Glomerular endothelial cell (primary cell): ENCODE data around the gene EPHA4. TPM values are rescaled to one million over a fixed set of nuclear protein-coding genes. Genes with fewer than 3 reads are reported as not detected.

Source experiments
- DNase-seq: peaks from one replicate; pipeline ENCODE4 v3.0.0-alpha.2; 2011; ENCODE audit warnings: low read depth, low spot score; ENCODE audit errors: extremely low read depth
- total RNA-seq: library from RNA; depleted of rRNA; stranded (reverse); fragments of >200 nt; gene quantifications from 2 replicates; pipeline ENCODE4 v1.2.3, GENCODE V29; 2015

Gene EPHA4
- total RNA-seq, 1 donor from 2014 or later: 22.2 TPM

DNA sequence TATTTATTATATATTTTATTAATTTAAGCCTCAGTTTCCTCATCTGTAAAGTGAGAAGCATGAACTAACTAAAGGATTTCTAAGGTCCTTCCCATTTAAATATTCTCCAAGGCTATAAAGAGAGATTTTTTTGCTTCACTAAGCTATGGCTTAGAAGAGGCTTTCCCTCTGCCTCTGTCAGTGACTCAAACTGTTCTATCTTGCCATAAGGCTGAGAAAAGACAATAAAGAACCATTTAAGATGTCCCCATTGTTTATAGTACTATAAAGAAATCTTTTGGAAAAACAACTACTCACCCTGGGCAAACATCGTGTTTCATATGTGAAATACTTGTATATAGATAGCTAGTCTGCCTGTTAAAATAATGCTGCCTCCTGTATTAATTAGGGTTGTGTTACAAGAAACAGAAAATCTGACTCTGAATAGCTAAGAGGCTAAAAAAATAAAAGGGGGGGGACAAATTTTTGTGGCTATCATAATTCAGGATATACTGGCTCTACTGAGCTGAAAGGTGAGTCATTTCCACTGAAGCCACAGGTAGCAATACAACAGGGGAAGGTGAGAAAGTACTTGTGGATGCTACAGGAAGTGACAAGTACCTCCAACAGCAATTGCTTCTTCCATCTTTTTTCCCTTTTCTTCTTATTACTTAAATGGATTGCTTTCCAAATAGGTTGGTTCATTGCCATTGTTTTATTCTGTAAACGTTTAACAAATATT is 25.4 kb downstream of the EPHA4 start:
- DNase-seq: no peak

DNA sequence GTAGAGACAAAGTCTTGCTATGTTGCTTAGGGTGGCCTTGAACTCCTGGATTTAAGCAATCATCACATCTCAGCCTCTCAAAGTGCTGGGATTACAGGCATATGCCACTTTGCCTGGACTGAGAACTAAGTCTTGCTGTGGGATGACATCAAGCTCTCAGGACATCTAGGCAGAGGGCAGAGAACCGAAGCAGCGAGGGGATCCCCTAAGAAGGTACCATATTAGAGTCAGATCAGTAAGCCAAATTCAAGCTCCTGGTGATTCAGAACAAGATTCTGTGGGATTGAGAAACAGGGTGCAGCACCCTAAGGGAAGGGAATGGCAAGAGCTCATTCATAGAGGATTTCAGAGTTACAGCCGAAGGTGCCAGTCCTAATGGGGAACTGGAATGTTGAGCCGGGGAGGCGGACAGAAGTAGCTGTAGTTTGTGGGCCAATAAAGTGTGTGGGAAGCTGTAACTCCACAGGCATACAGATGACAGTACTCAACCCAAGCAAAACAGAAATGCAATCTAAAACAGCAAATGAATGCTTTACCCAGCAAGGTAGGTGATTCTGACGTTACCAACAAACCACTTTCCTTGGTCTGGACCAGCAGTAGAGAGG is 30.9 kb downstream of the EPHA4 start:
- DNase-seq: no peak

DNA sequence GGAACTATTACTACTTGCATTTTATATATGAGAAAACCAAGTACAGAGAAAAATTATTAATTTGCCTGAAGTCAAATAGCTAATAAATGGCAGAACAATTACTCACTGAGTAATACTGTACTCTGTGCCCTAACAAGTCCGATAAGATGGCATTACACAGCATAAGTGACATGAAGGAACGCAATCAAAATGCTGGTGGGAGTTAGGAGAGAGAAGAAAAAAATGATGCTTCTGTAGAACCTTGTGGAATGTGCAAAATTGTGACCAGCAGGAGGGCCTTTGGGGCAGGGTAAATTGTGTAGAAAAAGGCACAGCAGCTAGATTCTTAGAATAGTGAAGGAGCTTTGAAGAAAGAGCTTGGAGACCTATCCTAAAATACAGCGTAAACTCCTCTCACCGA is 32.9 kb downstream of the EPHA4 start:
- DNase-seq: no peak

DNA sequence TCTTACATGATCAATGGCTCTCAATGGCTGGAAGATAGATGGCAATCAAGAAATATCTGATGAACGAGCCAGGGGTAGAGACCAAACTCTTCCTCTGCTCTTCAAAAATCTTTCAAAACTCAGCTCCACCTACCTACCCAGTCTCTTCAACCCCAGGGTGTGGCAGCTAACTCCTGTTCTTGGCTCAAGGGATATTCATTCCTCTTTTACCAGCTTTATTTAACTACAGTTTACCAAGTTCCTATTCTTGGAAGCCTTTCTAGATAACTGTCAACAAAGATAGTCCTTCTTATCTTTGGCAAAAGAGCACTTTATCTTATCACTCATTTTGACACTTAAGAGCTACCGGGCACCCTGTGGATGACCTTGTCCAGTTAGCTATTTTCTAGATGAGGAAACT is 36.3 kb downstream of the EPHA4 start:
- DNase-seq: no peak

DNA sequence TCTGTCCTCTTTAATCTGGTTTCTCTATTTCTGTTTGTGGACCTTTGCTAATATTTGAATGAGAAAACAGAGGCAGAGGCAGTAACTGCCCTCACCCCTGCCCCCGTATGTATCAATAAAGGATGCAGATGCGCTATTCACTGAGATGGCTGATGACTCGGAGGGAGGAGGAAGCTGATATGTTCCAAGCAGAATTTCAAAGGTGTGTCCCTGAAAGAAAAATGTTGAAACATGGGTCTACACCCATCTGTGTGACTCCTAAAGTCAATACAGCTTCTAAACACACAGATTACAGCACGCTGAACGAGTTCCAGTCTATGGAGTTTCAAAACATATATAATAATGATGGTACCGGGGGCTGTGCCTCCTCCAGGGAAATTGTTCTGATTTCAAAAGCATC is 38.8 kb downstream of the EPHA4 start:
- DNase-seq: no peak

DNA sequence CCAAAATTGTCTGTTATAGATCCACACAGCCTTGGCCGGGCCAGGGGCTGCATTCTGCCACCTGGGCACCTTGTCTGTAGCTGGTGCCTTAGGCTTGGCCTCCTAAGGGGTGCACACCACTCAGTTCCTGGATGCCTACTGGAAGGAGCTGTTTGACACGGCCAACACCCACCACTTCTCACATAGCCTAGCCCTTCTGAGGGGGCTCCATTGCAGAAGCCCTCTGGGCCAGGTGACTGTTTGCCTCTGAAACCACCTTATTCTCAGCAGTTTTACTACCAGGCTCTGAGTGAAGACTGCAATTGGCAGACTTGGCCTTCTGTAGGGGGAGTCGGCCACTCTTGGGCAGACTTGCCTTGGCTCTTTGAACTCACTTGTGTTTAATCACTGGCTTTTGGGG is 39.5 kb downstream of the EPHA4 start:
- DNase-seq: no peak

DNA sequence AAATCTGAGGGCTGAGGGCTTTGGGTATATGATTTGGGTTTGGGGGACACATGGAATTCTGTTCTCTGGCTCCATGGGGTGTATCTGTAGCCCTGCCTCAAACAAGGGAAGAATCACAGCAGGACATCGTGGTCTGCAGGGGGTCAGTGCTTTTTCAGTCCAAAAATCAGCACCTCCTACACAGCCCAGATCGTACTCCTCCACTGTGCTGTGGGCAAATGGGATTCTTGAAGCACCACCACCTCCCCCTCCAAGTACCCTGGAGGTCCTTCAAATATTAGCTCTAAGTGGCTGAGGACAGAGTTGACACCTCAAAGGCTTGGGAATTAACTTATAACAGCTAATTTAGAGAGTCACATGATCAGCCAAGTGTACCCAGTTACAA is 41.5 kb downstream of the EPHA4 start:
- no peak for DNase-seq

DNA sequence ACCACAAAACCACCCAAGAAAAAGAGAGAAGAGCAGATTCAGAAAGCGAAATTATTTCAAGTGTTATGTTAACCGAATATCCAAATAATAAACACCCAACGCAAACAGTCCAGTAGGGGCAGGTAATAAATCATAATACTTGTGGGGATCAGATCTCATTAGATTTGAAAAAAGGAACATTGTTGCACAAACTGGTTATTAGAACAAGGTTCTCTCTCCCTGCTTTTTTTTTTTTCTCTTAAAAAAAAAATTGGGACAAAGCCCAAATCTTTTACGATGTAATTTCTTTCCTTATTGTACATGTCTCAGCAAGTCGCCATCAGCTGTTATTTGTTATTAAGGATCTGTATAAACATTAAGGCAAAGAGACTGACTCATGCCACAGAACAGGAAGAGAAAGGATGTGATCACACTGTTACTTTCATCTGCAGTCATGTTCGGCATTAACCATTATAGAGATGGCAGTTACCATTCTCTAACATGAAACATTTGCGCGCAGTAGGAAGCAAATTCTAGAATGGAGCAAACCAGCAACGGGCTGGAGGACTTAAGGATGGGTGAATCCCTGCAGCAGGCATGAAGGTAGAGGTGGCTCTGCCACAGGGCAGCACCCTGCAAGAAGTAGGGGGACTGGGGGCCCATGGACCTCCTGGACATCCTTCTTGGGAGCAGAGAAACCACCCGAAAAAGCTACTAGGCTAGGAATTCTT is 42.0 kb downstream of the EPHA4 start:
- DNase-seq: no peak

DNA sequence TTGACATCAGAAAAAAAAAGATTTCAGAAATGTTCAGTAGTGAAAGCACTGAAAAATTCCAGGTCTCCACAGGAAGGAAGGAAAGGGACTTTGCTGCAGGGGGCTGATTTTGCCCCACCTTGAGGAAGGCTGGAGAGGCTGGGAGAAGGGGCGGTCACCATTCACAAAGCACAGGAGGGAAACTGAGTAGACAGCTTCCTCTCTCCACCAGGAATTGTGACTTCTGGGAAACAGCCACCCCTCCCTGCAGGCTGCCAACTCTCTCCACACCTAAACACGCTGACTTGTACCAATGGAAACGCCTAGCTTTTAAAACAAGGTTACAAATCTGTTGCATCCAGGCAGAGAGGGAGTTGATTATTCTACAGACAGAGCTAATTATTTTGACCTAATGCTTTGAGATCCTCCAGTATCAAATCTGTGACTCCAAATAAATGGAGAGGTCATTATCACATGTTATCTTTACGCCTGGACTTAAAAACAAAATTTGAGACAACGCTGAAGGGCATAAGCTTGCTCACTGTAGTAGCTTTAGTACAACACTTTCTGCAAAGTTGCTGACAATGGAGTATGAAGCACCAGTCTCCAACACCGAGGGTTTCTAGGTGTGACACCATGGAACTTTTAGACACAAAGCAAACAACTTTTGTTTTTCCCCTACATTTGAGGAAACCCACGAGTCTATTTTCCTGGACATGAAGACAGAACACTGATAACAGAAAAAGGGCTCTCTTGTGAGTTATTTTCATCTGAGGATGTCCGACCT is 42.7 kb downstream of the EPHA4 start:
- DNase-seq: no peak

DNA sequence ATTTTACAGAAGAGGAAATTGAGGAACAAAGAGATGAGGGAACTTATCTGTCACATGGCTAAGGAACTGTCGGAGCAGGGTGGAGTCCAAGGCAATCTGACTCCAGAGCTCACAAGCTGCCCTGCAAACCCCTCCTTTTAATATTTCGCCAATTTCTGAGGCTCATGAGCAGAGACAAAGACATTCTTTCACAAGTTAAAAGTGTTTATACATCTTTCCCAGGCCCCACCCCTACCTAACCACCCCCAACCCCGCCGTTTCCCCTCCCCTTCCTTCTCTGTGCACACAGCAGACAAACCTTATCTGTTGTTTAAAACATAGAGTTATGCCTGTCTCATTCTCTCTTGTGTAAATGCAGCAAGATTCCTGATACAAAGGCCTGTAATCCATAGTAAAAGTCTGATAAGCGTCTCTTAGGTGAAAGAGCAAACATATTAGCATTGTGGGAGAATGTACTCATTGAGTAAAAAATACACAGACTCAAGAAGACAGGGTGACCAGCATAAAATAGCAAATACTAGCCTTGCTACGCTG is 44.3 kb downstream of the EPHA4 start:
- no peak for DNase-seq

DNA sequence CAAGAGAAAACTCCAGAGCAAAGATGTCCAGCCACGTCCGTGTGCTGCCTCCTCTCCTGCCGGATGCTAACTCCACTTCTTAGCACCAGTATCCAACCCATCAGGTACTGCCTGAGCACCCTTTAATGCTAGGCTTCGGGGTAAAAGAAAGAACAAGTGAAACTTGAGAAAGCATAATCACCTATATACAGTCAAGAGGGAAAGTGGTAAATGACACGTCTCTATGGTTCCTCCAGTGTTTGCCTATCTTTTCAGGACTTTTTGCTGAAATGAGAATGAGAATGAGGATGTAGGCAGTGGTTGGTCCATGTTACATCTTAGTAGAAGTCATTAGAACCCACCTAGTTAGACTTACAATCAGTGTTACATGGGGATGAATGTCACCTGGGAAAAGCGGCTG is 47.9 kb downstream of the EPHA4 start:
- DNase-seq: no peak

DNA sequence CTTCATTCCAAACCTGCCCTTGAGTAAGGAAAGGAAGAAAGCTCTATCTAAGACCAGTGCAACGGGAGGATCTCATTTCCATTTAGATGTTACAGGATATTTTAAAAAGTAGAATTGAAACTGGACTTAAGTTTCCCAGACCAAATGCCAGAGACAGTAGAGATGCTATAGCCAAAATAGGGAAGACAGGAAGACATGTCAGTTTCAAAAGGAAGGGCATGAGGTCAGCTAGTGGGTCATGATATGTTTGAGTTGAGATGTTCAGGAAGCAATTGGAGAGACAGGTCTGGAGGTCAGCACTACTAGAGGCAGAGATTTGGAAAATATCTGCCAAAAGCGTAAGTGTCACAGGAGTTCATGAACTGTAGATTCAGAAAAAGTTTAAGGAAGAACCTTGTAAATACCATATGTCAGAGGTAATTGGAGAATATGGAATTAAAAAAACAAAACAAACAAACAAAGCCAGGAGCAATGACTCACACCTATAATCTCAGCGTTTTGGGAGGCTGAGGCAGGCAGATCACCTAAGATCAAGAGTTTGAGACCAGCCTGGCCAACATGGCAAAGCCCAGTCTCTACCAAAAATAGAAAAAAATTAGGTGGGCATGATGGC is 50.8 kb downstream of the EPHA4 start:
- no peak for DNase-seq

DNA sequence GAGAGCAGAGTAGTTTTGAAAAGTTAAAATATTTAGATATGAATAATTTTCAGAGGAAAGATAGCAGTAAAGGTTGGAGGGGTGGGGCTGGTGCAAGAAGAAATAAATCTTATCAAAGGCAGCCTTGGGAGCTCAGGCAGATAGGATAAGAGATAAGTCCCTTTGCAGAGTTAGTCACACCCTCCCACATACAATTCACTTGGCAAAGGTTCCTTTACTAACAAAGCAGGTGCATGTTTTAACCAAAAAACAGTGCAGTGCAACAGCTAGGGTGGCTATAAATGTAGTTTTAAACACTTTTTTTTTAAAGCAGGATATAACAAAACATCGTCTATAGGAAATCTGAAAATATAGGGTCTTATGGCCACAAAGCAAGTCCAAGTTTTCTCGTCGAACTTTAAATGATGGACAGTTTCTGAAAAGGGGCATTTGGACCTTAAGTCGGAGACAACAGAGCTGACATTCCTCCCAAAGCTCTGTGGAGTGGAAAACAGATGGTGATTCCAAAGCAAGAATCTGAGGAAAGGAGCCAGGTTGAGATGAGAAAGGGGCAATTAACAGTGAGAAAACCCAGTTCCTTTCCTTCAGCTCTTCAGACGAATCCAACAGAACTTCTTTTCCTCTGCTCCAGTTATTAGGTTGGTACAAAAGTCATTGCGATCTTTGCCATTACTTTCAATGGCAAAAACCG is 53.0 kb downstream of the EPHA4 start:
- DNase-seq: no peak

DNA sequence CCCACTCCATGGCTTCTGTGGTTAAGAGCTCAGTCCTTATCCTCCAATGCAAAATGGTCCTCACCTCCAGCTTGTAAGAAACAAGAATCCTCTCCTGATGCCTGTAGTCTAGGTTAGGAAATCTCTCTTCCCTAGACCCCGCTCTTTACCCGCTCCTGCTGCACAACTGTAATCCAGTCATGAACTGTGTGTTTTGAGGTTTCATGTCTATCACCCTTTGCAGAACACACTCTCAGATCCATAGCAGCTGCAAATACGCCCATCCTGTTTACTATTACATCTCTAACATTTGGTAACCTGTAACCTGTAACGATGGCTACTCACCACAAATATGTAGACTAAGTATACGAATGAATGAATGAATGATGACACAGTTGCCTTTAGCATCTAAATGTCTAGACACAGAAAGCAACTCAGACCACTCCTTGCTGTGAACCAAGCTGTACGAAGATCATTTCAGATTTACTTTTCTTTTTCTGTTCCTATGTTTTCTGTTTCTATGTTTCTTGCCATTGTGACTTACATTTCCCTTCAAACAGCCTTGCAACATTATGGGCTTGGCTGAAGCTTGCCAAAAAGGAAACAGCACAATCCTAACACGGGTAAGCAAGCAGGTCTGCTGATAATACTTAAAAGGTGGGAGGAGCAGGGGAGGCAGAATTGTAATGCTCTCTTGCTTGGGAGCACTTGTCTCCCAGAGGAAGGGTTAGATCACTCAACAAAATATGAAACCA is 53.7 kb downstream of the EPHA4 start:
- DNase-seq: no peak

DNA sequence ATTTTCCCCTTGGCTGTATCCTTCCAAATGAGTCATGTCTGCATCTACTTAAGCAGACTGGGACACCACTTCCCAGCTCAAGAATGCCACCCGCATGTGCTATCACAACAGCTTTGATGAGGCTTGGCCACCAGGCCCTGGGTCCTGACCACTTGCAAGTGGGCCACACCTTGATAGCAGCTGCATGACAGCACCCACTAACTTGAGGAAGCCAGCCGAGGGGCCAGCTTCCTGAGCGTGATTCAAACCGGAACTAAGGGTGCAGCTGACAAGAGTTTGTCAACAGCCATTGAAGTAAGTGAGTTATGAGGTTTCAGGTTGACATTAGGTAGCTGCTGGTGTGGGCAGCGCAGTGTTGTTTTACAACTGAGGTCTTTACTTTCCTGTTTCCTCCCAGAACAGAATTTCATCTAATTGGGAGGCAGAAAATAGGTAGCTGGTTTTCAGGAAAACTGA is 54.4 kb downstream of the EPHA4 start:
- no peak for DNase-seq

DNA sequence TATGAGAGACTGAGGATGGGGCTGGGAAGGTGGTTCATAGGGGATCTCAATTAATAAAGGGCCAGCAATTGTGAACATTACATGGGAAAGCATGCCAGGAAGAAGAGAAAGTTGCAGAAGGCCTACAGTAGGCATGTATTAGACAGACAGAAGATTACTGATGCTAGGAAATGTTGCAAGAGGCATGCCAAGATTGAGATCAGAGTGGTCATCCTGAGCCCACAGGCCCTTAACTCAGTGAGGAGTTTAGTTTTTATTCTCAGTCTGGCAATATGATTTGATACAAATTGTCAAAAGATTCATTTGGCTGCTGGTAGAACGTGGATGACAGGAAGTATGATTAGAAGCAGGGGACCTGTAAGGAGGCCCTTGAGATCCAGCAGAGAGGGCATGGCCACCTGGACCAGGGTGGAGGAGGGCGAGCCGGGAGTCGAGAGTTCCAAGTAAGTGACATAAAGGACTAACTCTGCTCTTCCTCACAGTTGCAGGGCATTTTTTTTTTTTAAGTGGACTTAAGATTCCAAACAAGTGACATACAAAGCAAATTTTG is 54.9 kb downstream of the EPHA4 start:
- DNase-seq: no peak

DNA sequence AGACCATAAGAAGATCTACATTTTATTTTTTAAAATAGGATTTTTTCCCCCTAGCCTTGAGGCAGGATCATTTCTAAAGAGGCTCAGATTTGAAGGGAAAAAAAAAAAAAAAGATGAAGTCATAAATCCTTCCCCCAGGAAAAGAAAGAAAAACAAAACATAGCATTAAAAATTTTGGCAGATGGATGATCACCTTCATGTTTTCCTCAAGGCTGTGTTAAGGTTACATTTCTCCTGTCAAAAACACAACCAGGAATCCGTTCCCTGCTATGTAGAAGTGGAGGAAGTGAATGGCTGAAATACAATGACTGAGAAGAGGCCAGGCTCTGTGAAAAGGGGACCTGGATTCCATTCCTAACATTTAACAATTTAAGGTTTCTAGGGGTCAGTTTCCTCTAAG is 56.2 kb downstream of the EPHA4 start:
- no peak for DNase-seq

DNA sequence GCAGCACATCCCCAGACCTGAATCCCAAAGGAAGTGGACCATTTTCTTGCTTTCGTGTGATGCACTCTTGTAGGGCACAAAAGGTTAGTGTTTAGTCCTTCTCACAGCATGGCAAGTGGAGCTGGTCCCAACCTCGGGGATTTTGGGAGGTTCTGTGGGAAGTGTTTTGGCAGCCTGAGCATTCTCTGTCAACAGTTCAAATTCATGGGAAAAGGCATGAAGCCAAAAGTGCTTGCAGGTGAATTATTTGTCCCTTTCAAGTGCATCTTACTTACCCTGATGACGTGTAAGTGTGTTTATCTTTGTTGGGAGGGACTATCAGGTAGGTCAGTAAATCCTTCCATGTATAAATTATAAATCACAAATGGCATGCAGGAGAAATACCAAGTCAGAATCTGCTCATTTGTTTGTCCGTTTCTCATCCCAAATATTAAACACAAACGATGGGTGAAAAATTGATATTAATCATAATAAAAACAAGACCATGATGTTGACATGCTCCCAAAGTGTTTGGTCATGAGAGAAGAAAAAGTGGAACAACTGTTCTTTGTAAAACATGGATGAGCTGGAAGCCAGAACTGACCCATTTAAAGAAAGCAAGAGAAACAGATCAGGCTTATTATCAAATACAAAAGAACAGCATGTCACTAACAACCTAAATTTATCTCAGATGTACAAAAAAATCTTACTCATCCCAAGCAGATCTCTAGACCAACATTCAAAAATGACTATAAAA is 57.6 kb downstream of the EPHA4 start:
- DNase-seq: no peak
